Activated CD8-positive, alpha-beta memory T cell treated with anti-CD3 and anti-CD28 coated beads for 48 hours (primary cell): ENCODE data around the gene EPB42.
"Not testable (repeated sequence)": the region's sequence is repeated elsewhere in the genome, so short reads cannot be mapped to it uniquely, and the experiment has no call there.

Source experiments
- DNase-seq, 3 experiments: peaks; one replicate each; pipeline ENCODE4 v3.0.0-alpha.2; 2020; ENCODE audit warnings: low read depth in 2 of 3, low spot score in 2 of 3

Gene EPB42

GRCh38 chr15:43189296-43189695 lies 31.5 kb downstream of the EPB42 start:
- DNase-seq, result no peak

GRCh38 chr15:43187544-43188155 lies 33.2 kb downstream of the EPB42 start:
- no peak for DNase-seq

GRCh38 chr15:43186003-43186353 lies 34.8 kb downstream of the EPB42 start:
- peak in 1 of 3 experiments; percentile 4 for DNase-seq

GRCh38 chr15:43185157-43186002 lies 35.4 kb downstream of the EPB42 start, which contains the start of gene CCNDBP1:
TSS of gene CCNDBP1 (plus strand) at chr15:43185403. CDS start at chr15:43185499, 96 bp downstream.
- peak; percentile 70 to 91 (median 72) for DNase-seq

- no peak for DNase-seq
Observed at GRCh38 chr15:43184407-43185124, 36.3 kb downstream of the EPB42 start.

GRCh38 chr15:43183270-43183669 lies 37.5 kb downstream of the EPB42 start:
- no peak for DNase-seq

- DNase-seq, result not testable (repeated sequence)
Observed at GRCh38 chr15:43177147-43177546, 43.7 kb downstream of the EPB42 start.

- DNase-seq, result not testable (repeated sequence)
Observed at GRCh38 chr15:43175656-43176309, 45.0 kb downstream of the EPB42 start.

GRCh38 chr15:43169888-43170287 lies 50.9 kb downstream of the EPB42 start:
- DNase-seq, result no peak

- DNase-seq, result no peak
Observed at GRCh38 chr15:43168192-43169107, 52.4 kb downstream of the EPB42 start.

GRCh38 chr15:43167261-43167660 lies 53.6 kb downstream of the EPB42 start:
- not testable (repeated sequence) for DNase-seq

- DNase-seq, result no peak
Observed at GRCh38 chr15:43165801-43166325, 55.0 kb downstream of the EPB42 start.

GRCh38 chr15:43153269-43153668 lies 67.5 kb downstream of the EPB42 start:
- DNase-seq, result no peak

GRCh38 chr15:43151688-43152087 lies 69.1 kb downstream of the EPB42 start:
- DNase-seq, result no peak

- no peak for DNase-seq
Observed at GRCh38 chr15:43150191-43150929, 70.5 kb downstream of the EPB42 start.
